ENCODE results near the gene LAMC2.
"Not testable (repeated sequence)": the region's sequence is repeated elsewhere in the genome, so short reads cannot be mapped to it uniquely, and the experiment has no call there.

Gene LAMC2

GRCh38 chr1:183263886-183264602 is 78.0 kb downstream of the LAMC2 start:
- no peak for DNase-seq (ENCODE audit: low read depth in 2 of 2)

- peak; percentile 78 to 81 for DNase-seq (ENCODE audit: low read depth in 2 of 2)
Measured at GRCh38 chr1:183267646-183268431, 81.8 kb downstream of the LAMC2 start.

GRCh38 chr1:183270541-183271141 is 84.6 kb downstream of the LAMC2 start:
- DNase-seq (ENCODE audit: low read depth in 2 of 2) = peak; percentile 75 to 77

DNA sequence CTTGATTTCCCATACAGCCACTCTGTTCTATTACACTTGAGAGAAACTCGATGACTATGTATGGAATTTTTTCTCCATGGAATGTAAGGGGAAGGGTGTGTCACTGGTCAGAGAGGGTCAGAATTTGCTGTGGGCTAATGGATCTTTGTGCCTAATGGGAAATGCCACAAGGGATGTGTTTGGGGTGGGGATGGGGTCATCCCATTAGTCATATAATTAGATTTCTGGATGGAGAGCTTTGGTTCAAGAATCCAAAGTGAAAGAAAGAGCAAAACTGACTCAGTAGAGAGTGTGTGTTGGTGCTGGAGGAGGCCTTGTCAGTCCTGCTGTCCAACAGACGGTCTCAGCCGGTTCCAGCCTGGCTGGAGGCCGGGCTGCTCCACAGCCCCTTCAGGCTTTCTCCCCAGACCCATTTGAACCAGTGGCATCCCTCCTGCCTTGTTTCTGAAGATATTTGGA is 86.4 kb downstream of the LAMC2 start:
- DNase-seq (ENCODE audit: low read depth in 2 of 2) = peak in 1 of 2 experiments; percentile 46

DNA sequence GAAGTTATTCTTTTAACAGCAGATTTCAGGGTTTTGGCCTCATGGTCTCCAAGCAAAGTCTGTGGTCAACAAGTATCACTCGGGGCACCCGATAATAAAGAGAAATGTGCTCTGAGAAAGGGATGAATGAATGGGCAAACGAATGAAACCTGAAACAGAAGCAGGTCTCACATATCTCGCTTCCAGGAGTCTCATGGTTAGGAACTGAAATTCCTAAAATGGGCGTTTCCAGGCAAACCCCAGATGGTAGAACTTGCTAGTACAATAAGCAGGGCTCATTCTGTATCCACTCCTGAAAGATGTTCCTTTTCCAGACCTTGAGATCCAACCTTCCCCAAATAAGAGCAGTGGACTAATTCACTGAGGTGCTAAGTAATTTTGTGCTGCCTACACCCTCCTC is 87.2 kb downstream of the LAMC2 start:
- no peak for DNase-seq (ENCODE audit: low read depth in 2 of 2)

- DNase-seq (ENCODE audit: low read depth in 2 of 2) = not testable (repeated sequence)
Measured at GRCh38 chr1:183273984-183274383, 87.9 kb downstream of the LAMC2 start.

GRCh38 chr1:183274836-183275235 is 88.8 kb downstream of the LAMC2 start:
- no peak for DNase-seq (ENCODE audit: low read depth in 2 of 2)

GRCh38 chr1:183275322-183275721 is 89.3 kb downstream of the LAMC2 start:
- no peak for DNase-seq (ENCODE audit: low read depth in 2 of 2)

GRCh38 chr1:183276386-183277080 is 90.5 kb downstream of the LAMC2 start:
- no peak for DNase-seq (ENCODE audit: low read depth in 2 of 2)

GRCh38 chr1:183277821-183278738 is 92.0 kb downstream of the LAMC2 start:
- peak; percentile 59 to 61 for DNase-seq (ENCODE audit: low read depth in 2 of 2)

DNA sequence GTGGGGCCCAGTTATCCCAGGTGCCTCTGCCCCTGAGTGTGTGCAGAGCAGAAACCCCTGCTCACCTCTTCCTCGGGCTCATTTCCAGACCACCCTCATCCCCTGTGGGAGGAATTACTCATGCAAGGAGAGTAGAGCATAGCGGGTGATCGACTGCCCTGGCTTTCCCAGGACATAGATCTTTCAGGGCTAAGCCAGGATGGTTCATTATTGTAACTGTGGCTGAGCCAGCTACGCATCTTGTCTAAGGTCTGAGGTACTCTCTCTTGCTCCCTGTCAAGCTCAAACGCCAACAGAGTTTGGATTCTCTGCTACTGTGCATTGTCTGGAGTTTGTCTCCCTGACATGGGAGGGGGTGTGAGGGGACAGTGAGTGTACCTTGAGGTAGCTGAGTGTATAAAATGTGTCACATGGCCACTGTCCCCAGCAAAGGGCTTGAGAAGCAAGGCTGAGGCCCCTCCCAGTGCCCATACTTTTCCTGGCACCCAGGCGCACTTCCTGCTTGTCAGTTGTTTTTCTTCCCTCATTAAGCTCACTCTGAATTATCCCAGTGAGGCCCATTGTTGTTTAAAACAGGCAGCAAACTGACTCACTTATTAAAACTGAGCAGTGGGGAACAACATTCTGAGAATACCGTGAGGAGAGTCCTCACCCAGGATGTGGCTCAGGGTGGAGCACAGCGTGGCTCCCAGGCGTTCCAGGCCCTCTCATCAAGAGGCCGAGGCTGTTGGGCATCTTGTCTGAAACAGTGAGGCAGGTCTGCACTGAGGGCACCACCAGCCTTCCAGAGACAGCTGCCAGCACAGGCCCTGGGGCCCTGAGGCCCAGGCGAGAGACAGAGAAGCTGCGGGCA is 92.9 kb downstream of the LAMC2 start:
- DNase-seq (ENCODE audit: low read depth in 2 of 2) = peak in 1 of 2 experiments; percentile 33

- peak in 1 of 2 experiments; percentile 49 for DNase-seq (ENCODE audit: low read depth in 2 of 2)
Measured at GRCh38 chr1:183279835-183280234, 93.8 kb downstream of the LAMC2 start.

GRCh38 chr1:183281039-183281438 is 95.0 kb downstream of the LAMC2 start:
- DNase-seq (ENCODE audit: low read depth in 2 of 2) = no peak

GRCh38 chr1:183281553-183282091 is 95.6 kb downstream of the LAMC2 start:
- DNase-seq (ENCODE audit: low read depth in 2 of 2) = peak; percentile 78 to 80

- DNase-seq (ENCODE audit: low read depth in 2 of 2) = no peak
Measured at GRCh38 chr1:183282101-183282855, 96.2 kb downstream of the LAMC2 start.

DNA sequence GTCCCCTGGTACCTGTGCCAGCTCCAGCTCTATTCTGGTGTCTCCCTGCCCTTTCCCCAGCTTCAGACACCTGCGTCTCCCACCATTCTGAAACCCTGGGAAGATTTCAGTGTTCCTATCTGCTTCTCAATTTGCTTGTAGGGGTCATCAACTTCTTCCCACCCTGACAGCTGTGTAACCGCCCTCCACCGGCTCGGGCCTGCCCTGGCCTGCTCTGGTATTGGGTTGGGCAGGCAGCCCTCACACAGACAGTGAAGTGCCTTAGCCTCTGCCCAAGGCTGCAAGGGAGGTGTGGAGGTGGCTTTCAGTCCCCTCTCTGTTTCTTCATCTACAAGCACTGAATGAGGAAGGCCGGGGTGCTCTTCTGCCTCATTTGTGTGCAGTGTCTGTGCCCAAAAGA is 97.2 kb downstream of the LAMC2 start:
- DNase-seq (ENCODE audit: low read depth in 2 of 2) = no peak

DNA sequence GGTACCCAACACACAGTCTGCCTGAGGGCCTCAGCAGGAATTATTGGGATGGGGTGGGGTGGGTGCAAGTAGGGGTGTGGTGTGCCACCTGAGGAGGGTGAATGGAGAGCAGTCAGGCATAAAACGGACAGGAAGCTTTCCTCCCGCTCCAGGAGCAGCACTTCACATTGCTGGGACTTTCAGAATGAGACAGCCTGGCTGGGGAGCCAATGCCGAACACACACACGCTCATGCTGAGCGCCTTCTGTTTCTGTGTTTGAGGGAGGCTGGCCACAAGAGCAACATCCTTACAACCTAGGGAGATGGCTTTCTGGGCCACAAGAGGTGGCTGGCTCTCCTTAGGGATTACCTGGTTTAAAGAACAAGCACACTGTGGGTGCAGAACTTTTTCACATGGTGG is 98.0 kb downstream of the LAMC2 start:
- DNase-seq (ENCODE audit: low read depth in 2 of 2) = no peak

DNA sequence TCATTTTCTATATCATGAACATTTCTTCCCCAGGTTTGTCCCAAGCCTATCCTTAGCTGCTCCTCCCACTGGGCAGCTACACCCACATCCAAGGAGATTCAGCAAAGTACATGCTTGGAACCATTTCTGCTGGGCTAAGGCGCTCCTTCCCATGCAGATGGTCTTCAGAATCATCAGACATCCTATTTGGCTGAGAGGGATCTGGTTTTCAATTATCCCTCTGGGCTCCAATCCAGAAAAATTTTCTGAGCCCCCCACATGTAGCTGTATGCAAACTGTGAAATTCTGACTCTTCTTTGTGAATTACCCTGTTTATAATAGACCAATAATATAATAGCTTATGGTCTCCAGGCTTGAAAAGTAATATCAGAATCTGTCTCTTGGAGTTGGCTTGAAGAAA is 99.2 kb downstream of the LAMC2 start:
- no peak for DNase-seq (ENCODE audit: low read depth in 2 of 2)

DNA sequence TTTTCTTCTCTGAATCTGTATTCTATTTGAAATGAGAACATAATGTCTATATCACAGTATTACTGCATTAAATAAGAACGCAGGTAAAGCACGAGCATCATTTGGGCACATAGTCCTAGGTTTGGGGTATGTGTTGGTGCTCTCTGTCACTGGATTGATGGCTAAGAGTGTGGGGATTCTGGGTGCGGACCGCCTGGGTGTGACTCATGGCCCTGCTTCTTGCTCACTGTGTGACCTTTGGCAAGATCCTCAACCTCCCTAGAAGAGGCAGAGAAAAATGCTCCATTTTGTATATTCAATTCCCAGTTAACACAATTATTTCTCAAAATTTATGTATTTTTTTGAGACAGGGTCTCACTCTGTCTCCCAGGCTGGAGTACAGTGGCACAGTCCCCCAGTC is 99.7 kb downstream of the LAMC2 start:
- no peak for DNase-seq (ENCODE audit: low read depth in 2 of 2)

Data from fibroblast of skin of left quadriceps (primary cell).